ENCODE results near the gene AKT1. TPM values are rescaled to one million over a fixed set of nuclear protein-coding genes. Genes with fewer than 3 reads are reported as not detected.

Gene AKT1
- total and polyA plus RNA-seq, 2 of the 13 experiments (the other 11 are each of a cell fraction or from before 2014, with no cell fraction given), result 96.2 to 116 TPM

DNA sequence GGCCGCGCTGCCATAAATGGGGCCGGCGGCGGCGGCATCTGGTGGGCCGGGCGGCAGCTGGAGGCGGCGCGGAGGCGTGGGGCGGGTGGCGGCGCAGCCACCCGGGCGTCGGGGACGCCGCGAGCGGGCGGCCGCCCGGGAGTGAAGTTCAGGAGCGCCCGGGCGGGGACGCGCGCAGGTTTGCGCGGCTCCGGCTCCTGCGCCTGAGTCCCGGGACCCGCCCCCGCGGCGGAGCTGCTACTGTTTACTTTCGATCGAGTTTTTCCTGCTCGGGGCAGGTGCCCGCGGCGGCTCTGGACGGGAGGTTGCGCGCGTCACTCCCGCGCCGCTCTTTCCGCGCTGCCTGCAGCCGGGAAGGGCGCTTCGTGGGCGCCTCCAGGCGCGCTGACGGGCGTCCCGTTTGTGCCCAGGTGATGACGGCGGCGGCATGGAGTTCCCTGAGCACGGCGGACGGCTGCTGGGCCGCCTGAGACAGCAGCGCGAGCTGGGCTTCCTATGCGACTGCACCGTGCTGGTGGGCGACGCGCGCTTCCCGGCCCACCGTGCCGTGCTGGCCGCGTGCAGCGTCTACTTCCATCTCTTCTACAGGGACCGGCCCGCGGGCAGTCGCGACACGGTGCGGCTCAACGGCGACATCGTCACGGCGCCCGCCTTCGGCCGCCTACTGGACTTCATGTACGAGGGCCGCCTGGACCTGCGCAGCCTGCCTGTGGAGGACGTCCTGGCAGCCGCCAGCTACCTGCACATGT is 5.4 kb upstream of the AKT1 start, which contains the start of gene ZBTB42 (continued):
- TF ChIP-seq NFKB2 (CRISPR knock-in tag; IDR thresholded peaks at IDR 0.05; ENCODE audit: borderline replicate concordance) (no peak), SAP130 (CRISPR knock-in tag; IDR thresholded peaks at IDR 0.05; ENCODE audit: low read depth) (peak; percentile 59), WIZ (CRISPR knock-in tag; IDR thresholded peaks at IDR 0.05) (0 out of 2 replicates have a peak, but pooled peaks have one; percentile 32), ATAD3A (CRISPR knock-in tag; IDR thresholded peaks at IDR 0.05) (no peak), ZFP36L2 (CRISPR knock-in tag; IDR thresholded peaks at IDR 0.05) (no peak), SP2 (CRISPR knock-in tag; IDR thresholded peaks at IDR 0.05) (peak; percentile 32; the same call in 1 of the 2 replicates), RAD21 (CRISPR knock-in tag; IDR thresholded peaks at IDR 0.05) (peak; percentile 43; the same call in 1 of the 2 replicates), ZNF333 (CRISPR knock-in tag; IDR thresholded peaks at IDR 0.05; ENCODE audit: borderline replicate concordance) (peak; percentile 69; the same call in 1 of the 2 replicates), ZNF335 (CRISPR knock-in tag; IDR thresholded peaks at IDR 0.05) (no peak), CHD4 (IDR thresholded peaks at IDR 0.05; ENCODE audit: borderline replicate concordance, low read length) (no peak), ZNF761 (CRISPR knock-in tag; conservative IDR thresholded peaks at IDR 0.05) (0 out of 2 replicates have a peak, but pooled peaks have one; percentile 51)
- TF ChIP-seq, protein P1, sequence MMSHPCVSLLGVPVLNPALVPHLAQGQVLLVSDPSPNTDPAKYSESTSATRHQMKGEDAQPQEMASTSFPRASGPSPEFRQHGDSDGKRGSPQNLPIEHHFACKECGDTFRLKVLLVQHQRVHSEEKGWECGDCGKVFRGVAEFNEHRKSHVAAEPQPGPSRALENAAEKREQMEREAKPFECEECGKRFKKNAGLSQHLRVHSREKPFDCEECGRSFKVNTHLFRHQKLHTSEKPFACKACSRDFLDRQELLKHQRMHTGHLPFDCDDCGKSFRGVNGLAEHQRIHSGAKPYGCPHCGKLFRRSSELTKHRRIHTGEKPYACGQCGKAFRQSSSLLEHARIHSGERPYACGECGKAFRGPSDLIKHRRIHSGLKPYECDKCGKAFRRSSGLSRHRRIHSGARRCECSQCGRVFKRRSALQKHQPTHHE (CRISPR knock-in tag; IDR thresholded peaks at IDR 0.05; ENCODE audit: borderline replicate concordance), result no peak
- TF ChIP-seq, protein P2, sequence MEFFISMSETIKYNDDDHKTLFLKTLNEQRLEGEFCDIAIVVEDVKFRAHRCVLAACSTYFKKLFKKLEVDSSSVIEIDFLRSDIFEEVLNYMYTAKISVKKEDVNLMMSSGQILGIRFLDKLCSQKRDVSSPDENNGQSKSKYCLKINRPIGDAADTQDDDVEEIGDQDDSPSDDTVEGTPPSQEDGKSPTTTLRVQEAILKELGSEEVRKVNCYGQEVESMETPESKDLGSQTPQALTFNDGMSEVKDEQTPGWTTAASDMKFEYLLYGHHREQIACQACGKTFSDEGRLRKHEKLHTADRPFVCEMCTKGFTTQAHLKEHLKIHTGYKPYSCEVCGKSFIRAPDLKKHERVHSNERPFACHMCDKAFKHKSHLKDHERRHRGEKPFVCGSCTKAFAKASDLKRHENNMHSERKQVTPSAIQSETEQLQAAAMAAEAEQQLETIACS (CRISPR knock-in tag; IDR thresholded peaks at IDR 0.05), result peak; percentile 86
- TF ChIP-seq, protein P3, sequence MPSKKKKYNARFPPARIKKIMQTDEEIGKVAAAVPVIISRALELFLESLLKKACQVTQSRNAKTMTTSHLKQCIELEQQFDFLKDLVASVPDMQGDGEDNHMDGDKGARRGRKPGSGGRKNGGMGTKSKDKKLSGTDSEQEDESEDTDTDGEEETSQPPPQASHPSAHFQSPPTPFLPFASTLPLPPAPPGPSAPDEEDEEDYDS (CRISPR knock-in tag; IDR thresholded peaks at IDR 0.05), result peak; percentile 24; the same call in 1 of the 2 replicates
- TF ChIP-seq, protein P4, sequence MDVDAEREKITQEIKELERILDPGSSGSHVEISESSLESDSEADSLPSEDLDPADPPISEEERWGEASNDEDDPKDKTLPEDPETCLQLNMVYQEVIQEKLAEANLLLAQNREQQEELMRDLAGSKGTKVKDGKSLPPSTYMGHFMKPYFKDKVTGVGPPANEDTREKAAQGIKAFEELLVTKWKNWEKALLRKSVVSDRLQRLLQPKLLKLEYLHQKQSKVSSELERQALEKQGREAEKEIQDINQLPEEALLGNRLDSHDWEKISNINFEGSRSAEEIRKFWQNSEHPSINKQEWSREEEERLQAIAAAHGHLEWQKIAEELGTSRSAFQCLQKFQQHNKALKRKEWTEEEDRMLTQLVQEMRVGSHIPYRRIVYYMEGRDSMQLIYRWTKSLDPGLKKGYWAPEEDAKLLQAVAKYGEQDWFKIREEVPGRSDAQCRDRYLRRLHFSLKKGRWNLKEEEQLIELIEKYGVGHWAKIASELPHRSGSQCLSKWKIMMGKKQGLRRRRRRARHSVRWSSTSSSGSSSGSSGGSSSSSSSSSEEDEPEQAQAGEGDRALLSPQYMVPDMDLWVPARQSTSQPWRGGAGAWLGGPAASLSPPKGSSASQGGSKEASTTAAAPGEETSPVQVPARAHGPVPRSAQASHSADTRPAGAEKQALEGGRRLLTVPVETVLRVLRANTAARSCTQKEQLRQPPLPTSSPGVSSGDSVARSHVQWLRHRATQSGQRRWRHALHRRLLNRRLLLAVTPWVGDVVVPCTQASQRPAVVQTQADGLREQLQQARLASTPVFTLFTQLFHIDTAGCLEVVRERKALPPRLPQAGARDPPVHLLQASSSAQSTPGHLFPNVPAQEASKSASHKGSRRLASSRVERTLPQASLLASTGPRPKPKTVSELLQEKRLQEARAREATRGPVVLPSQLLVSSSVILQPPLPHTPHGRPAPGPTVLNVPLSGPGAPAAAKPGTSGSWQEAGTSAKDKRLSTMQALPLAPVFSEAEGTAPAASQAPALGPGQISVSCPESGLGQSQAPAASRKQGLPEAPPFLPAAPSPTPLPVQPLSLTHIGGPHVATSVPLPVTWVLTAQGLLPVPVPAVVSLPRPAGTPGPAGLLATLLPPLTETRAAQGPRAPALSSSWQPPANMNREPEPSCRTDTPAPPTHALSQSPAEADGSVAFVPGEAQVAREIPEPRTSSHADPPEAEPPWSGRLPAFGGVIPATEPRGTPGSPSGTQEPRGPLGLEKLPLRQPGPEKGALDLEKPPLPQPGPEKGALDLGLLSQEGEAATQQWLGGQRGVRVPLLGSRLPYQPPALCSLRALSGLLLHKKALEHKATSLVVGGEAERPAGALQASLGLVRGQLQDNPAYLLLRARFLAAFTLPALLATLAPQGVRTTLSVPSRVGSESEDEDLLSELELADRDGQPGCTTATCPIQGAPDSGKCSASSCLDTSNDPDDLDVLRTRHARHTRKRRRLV (CRISPR knock-in tag; IDR thresholded peaks at IDR 0.05), result no peak
- TF ChIP-seq, protein P5, sequence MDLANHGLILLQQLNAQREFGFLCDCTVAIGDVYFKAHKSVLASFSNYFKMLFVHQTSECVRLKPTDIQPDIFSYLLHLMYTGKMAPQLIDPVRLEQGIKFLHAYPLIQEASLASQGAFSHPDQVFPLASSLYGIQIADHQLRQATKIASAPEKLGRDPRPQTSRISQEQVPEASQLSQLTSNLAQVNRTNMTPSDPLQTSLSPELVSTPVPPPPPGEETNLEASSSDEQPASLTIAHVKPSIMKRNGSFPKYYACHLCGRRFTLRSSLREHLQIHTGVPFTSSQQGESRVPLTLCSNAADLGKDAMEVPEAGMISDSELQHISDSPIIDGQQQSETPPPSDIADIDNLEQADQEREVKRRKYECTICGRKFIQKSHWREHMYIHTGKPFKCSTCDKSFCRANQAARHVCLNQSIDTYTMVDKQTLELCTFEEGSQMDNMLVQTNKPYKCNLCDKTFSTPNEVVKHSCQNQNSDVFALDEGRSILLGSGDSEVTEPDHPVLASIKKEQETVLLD (CRISPR knock-in tag; IDR thresholded peaks at IDR 0.05; ENCODE audit: low read depth), result 0 out of 2 replicates have a peak, but pooled peaks have one; percentile 29
- TF ChIP-seq, protein P6, sequence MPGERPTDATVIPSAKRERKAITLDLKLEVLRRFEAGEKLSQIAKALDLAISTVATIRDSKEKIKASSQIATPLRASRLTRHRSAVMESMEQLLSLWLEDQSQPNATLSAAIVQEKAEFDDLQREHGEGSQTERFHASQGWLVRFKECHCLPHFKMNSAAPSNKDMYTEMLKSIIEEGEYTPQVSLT (CRISPR knock-in tag; IDR thresholded peaks at IDR 0.05; ENCODE audit: borderline replicate concordance, low read depth), result no peak
